NOMO-1 treated with DMSO at 0.1 percent for 48 hours (cell line): Measurements from ENCODE around the gene KLF6.
A peak's percentile ranks its signal among the peaks of the same experiment; 100 is the strongest.

ENCODE experiments used
- DNase-seq: peaks from one replicate; lab custom pipeline; 2025; ENCODE audit not compliant: unreplicated experiment; lab: John Stamatoyannopoulos, UW

KLF6 gene

GRCh38 chr10:3811291-3811870 is 26.4 kb upstream of the KLF6 start:
- peak; percentile 67 for DNase-seq

- DNase-seq: no peak
Measured at GRCh38 chr10:3808689-3809199, 23.7 kb upstream of the KLF6 start.

- DNase-seq: no peak
Measured at GRCh38 chr10:3807928-3808496, 23.0 kb upstream of the KLF6 start.

- peak; percentile 77 for DNase-seq
Measured at GRCh38 chr10:3807211-3807927, 22.4 kb upstream of the KLF6 start.

GRCh38 chr10:3806603-3807002 is 21.6 kb upstream of the KLF6 start:
- no peak for DNase-seq

GRCh38 chr10:3805791-3806461 is 20.9 kb upstream of the KLF6 start:
- DNase-seq: peak; percentile 47

GRCh38 chr10:3805201-3805790 is 20.3 kb upstream of the KLF6 start:
- peak; percentile 75 for DNase-seq

- peak; percentile 73 for DNase-seq
Measured at GRCh38 chr10:3803927-3804741, 19.1 kb upstream of the KLF6 start.

GRCh38 chr10:3803295-3803926 is 18.4 kb upstream of the KLF6 start:
- peak; percentile 45 for DNase-seq

GRCh38 chr10:3802526-3803265 is 17.7 kb upstream of the KLF6 start:
- no peak for DNase-seq

GRCh38 chr10:3801558-3802192 is 16.7 kb upstream of the KLF6 start:
- DNase-seq: no peak

GRCh38 chr10:3800586-3800985 is 15.6 kb upstream of the KLF6 start:
- no peak for DNase-seq

GRCh38 chr10:3797750-3798149 is 12.7 kb upstream of the KLF6 start:
- no peak for DNase-seq

- no peak for DNase-seq
Measured at GRCh38 chr10:3793553-3793952, 8.5 kb upstream of the KLF6 start.

GRCh38 chr10:3792710-3793219 is 7.8 kb upstream of the KLF6 start:
- DNase-seq: peak; percentile 12

- DNase-seq: no peak
Measured at GRCh38 chr10:3791974-3792633, 7.1 kb upstream of the KLF6 start.

- DNase-seq: no peak
Measured at GRCh38 chr10:3790858-3791257, 5.8 kb upstream of the KLF6 start.

- DNase-seq: no peak
Measured at GRCh38 chr10:3790272-3790671, 5.3 kb upstream of the KLF6 start.
